A673 (cell line): ENCODE results near the gene NOSTRIN. TPM values are rescaled to one million over a fixed set of nuclear protein-coding genes. Genes with fewer than 3 reads are reported as not detected.

ENCODE experiments used
- BruUV-seq: library from RNA; stranded (reverse); fragments of 400-500 nt; replicated peaks from 2 replicates; lab custom pipeline; 2021; lab: Mats Ljungman, UMichigan
- CTCF ChIA-PET: fragments of 300-600 bp; sonication (Branson Sonifier 250); formaldehyde crosslinking; loops from one replicate; lab custom pipeline; 2022; ENCODE audit warnings: antibody characterized with exemption; lab: Charles Lee
- POLR2A ChIA-PET: fragments of 300-600 bp; sonication (Branson Sonifier 250); formaldehyde crosslinking; loops from one replicate; lab custom pipeline; 2022; ENCODE audit warnings: antibody characterized with exemption; ENCODE audit not compliant: low non-redundant PET; lab: Charles Lee
- DNase-seq: peaks from one replicate; pipeline ENCODE4 v3.0.0-alpha.2; 2015; ENCODE audit warnings: low spot score
- H3K27ac ChIP-seq: fragments of 200-600 bp; sonication (generic); 2 replicates; pipeline ENCODE4 v1.5.1; 2016; ENCODE audit warnings: mixed run types, low read depth, mild to moderate bottlenecking, mixed read lengths, antibody characterized with exemption, low read length; ENCODE audit not compliant: poor library complexity, severe bottlenecking
- H3K27me3 ChIP-seq: fragments of 200-600 bp; sonication (generic); replicated peaks from 2 replicates; pipeline ENCODE4 v1.6.1; 2017; ENCODE audit warnings: mixed run types, low read depth, mild to moderate bottlenecking, mixed read lengths, antibody characterized with exemption, low read length; ENCODE audit not compliant: insufficient read depth, poor library complexity
- H3K36me3 ChIP-seq: fragments of 200-600 bp; sonication (generic); 2 replicates; pipeline ENCODE4 v1.6.1; 2016; ENCODE audit warnings: mixed run types, mild to moderate bottlenecking, mixed read lengths, antibody characterized with exemption, low read length; ENCODE audit not compliant: insufficient read depth, poor library complexity, severe bottlenecking
- H3K4me1 ChIP-seq: fragments of 200-600 bp; sonication (generic); 2 replicates; pipeline ENCODE4 v1.6.1; 2017; ENCODE audit warnings: mixed run types, mild to moderate bottlenecking, mixed read lengths, antibody characterized with exemption, low read length; ENCODE audit not compliant: insufficient read depth, poor library complexity, severe bottlenecking
- H3K4me3 ChIP-seq: fragments of 200-600 bp; sonication (generic); 2 replicates; pipeline ENCODE4 v1.5.1; 2016; ENCODE audit warnings: low read depth, mixed run types, mild to moderate bottlenecking, mixed read lengths, low read length; ENCODE audit not compliant: poor library complexity, severe bottlenecking
- H3K9me3 ChIP-seq: fragments of 200-600 bp; sonication (generic); 2 replicates; pipeline ENCODE4 v1.6.1; 2016; ENCODE audit warnings: mixed run types, low read depth, mild to moderate bottlenecking, mixed read lengths, antibody characterized with exemption, low read length; ENCODE audit not compliant: poor library complexity, severe bottlenecking
- CTCF ChIP-seq: fragments of 300-800, 200-600 bp; sonication (generic); conservative IDR thresholded peaks from 2 replicates; pipeline ENCODE4 v1.5.1; 2017; ENCODE audit warnings: low read depth, mild to moderate bottlenecking, antibody characterized with exemption, low read length, moderate library complexity, mixed read lengths
- EZH2 ChIP-seq: fragments of 200-600 bp; sonication (generic); IDR thresholded peaks from 2 replicates; pipeline ENCODE4 v1.6.1; 2017; ENCODE audit warnings: borderline replicate concordance, low read depth, mild to moderate bottlenecking, mixed read lengths, antibody characterized with exemption, low read length; ENCODE audit not compliant: poor library complexity, severe bottlenecking
- intact Hi-C: fragments of 100-400 bp; cut with micrococcal nuclease; formaldehyde crosslinking; loops from one replicate; pipeline ENCODE4 v1.10.0; 2022; ENCODE audit not compliant: unreplicated experiment
- total RNA-seq: library from RNA; stranded (reverse); gene quantifications from 2 replicates; pipeline ENCODE4 v1.2.3, GENCODE V29; 2021

NOSTRIN gene
- total RNA-seq, 1 experiment from 2014 or later = not detected

DNA sequence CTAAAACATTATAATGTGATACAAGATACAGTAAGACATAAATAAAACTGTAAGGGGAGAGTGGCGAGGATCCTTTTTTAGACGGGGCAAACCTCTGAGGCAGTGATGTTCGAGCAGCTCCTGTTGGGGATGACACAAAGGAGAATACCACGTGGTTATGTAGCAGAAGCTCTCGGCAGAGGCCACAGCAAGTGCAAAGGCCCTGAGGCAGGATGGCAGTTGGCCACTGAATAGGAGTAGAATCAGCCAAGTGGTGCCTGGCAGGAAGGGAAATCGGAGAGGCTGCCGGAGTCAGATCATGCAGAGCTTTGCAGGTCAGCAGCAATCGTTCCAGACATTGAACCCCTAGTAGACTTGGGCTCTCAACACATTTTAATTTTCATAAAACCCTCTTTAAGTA is 19.1 kb downstream of the NOSTRIN start:
- intact Hi-C loops = no loop called here
- Histone ChIP-seq H3K4me1 (no peaks in the 10 kb centered on the region), H3K27ac (no peak overlapping the region), H3K27me3 (no peaks in the 10 kb centered on the region), H3K36me3 (no peaks in the 10 kb centered on the region), H3K4me3 (no peak overlapping the region), H3K9me3 (no peaks in the 10 kb centered on the region)
- TF ChIP-seq EZH2 (no peak), CTCF (no peak)
- ChIA-PET POLR2A (no interaction called here), CTCF (no interaction called here)
- no TSS peak for BruUV-seq
- DNase-seq = no peak

DNA sequence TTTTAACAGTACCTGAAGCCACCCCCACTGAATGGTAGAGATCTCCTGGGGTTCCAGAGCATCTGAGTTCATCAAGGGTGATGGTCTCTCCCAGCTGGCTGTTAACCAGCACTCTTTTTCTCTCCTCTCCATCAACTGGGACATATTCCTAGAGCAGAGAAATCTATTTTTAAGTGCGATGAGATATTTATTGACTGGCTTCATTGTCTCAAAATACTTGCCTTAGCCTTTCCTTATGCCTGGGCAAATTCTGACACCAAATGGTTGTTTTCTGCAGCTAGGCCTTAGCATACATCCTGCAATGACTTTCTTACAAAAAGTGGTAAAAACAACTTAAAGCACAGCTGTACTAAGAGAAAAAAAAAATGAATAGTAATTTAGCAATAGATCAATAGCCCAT is 19.6 kb downstream of the NOSTRIN start:
- BruUV-seq = no TSS peak
- H3K4me1 ChIP-seq = no peaks in the 10 kb centered on the region
- no peaks in the 10 kb centered on the region for H3K9me3 ChIP-seq
- H3K36me3 ChIP-seq = no peaks in the 10 kb centered on the region
- H3K27ac ChIP-seq = no peak overlapping the region
- ChIA-PET CTCF (no interaction called here), POLR2A (no interaction called here)
- H3K27me3 ChIP-seq = no peaks in the 10 kb centered on the region
- DNase-seq = no peak
- intact Hi-C loops = no loop called here
- TF ChIP-seq CTCF (no peak), EZH2 (no peak)
- no peak overlapping the region for H3K4me3 ChIP-seq

GRCh38 chr2:168825126-168825525 is 22.7 kb downstream of the NOSTRIN start:
- no TSS peak for BruUV-seq
- Histone ChIP-seq H3K4me1 (no peaks in the 10 kb centered on the region), H3K27me3 (no peaks in the 10 kb centered on the region), H3K4me3 (no peak overlapping the region), H3K9me3 (no peaks in the 10 kb centered on the region), H3K27ac (no peak overlapping the region), H3K36me3 (no peaks in the 10 kb centered on the region)
- intact Hi-C loops = no loop called here
- no peak for TF ChIP-seq CTCF
- TF ChIP-seq EZH2 = no peak
- ChIA-PET CTCF (no interaction called here), POLR2A (no interaction called here)
- DNase-seq = no peak
